ENCODE data around the gene MBNL1.
A peak's percentile ranks its signal among the peaks of the same experiment; 100 is the strongest.

Gene MBNL1

GRCh38 chr3:152263711-152264110 is 5.0 kb upstream of the MBNL1 start:
- no peak for DNase-seq (ENCODE audit: extremely low read depth, insufficient read length)
- no peaks in the 10 kb centered on the region for H3K36me3 ChIP-seq (ENCODE audit: control insufficient read depth, insufficient read depth, low read length)
- TF ChIP-seq CTCF (IDR thresholded peaks at IDR 0.05; ENCODE audit: insufficient read depth, low read length, poor library complexity, severe bottlenecking), result no peak
- no peak overlapping the region for H3K4me3 ChIP-seq (replicated peaks; ENCODE audit: low read depth, low read length)
- no peaks in the 10 kb centered on the region for H3K27me3 ChIP-seq (replicated peaks; ENCODE audit: control insufficient read depth, insufficient read depth, low read length)

GRCh38 chr3:152264378-152264777 is 4.4 kb upstream of the MBNL1 start:
- DNase-seq (ENCODE audit: extremely low read depth, insufficient read length), result no peak
- TF ChIP-seq CTCF (IDR thresholded peaks at IDR 0.05; ENCODE audit: insufficient read depth, low read length, poor library complexity, severe bottlenecking), result no peak
- Histone ChIP-seq H3K36me3 (ENCODE audit: control insufficient read depth, insufficient read depth, low read length) (no peaks in the 10 kb centered on the region), H3K27me3 (replicated peaks; ENCODE audit: control insufficient read depth, insufficient read depth, low read length) (no peaks in the 10 kb centered on the region), H3K4me3 (replicated peaks; ENCODE audit: low read depth, low read length) (no peak overlapping the region)

- no peak for TF ChIP-seq CTCF (IDR thresholded peaks at IDR 0.05; ENCODE audit: insufficient read depth, low read length, poor library complexity, severe bottlenecking)
- H3K36me3 ChIP-seq (ENCODE audit: control insufficient read depth, insufficient read depth, low read length), result no peaks in the 10 kb centered on the region
- no peak overlapping the region for H3K4me3 ChIP-seq (replicated peaks; ENCODE audit: low read depth, low read length)
- H3K27me3 ChIP-seq (replicated peaks; ENCODE audit: control insufficient read depth, insufficient read depth, low read length), result no peaks in the 10 kb centered on the region
- DNase-seq (ENCODE audit: extremely low read depth, insufficient read length), result no peak
Observed at GRCh38 chr3:152266221-152266995, 2.3 kb upstream of the MBNL1 start.

GRCh38 chr3:152267831-152268554 is 736 bp upstream of the MBNL1 start:
- Histone ChIP-seq H3K27me3 (replicated peaks; ENCODE audit: control insufficient read depth, insufficient read depth, low read length) (no peaks in the 10 kb centered on the region), H3K4me3 (replicated peaks; ENCODE audit: low read depth, low read length) (peak overlapping the region; percentile 91), H3K36me3 (ENCODE audit: control insufficient read depth, insufficient read depth, low read length) (no peaks in the 10 kb centered on the region)
- DNase-seq (ENCODE audit: extremely low read depth, insufficient read length), result no peak
- no peak for TF ChIP-seq CTCF (IDR thresholded peaks at IDR 0.05; ENCODE audit: insufficient read depth, low read length, poor library complexity, severe bottlenecking)

GRCh38 chr3:152269056-152269830 is 514 bp downstream of the MBNL1 start:
- TF ChIP-seq CTCF (IDR thresholded peaks at IDR 0.05; ENCODE audit: insufficient read depth, low read length, poor library complexity, severe bottlenecking), result no peak
- Histone ChIP-seq H3K4me3 (replicated peaks; ENCODE audit: low read depth, low read length) (peak overlapping the region; percentile 91), H3K36me3 (ENCODE audit: control insufficient read depth, insufficient read depth, low read length) (no peaks in the 10 kb centered on the region), H3K27me3 (replicated peaks; ENCODE audit: control insufficient read depth, insufficient read depth, low read length) (no peaks in the 10 kb centered on the region)
- peak; percentile 91 for DNase-seq (ENCODE audit: extremely low read depth, insufficient read length)
